SKM-1 treated with dmso at 0.1 percent for 144 hours (cell line): Measurements from ENCODE around the gene SUMO4.
A peak's percentile ranks its signal among the peaks of the same experiment; 100 is the strongest.
"Not testable (repeated sequence)": the region's sequence is repeated elsewhere in the genome, so short reads cannot be mapped to it uniquely, and the experiment has no call there.

ENCODE experiments used
- DNase-seq: peaks from one replicate; lab custom pipeline; 2025; ENCODE audit not compliant: unreplicated experiment; lab: John Stamatoyannopoulos, UW

The SUMO4 gene

GRCh38 chr6:149431905-149432775 lies 32.1 kb downstream of the SUMO4 start:
- DNase-seq: peak; percentile 69

DNA sequence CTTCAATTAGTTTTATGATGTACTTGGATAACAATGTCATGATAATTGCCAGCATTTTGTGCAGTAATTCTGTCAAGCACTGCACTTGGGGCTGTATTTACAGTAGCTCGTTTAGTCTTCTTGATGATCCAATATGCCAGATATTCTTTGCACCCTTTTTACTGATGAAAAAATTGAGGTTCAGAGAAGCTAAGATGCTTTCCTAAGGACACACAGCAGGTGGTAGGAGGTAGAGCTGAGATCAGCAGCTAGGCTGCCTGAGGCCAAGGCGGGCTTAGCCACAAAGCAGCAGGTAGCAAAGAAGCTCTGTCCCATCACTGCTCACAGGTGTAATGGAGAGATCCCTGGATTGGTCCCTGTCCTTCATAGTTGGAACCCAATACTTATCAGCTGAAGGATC lies 33.3 kb downstream of the SUMO4 start:
- DNase-seq: no peak

DNA sequence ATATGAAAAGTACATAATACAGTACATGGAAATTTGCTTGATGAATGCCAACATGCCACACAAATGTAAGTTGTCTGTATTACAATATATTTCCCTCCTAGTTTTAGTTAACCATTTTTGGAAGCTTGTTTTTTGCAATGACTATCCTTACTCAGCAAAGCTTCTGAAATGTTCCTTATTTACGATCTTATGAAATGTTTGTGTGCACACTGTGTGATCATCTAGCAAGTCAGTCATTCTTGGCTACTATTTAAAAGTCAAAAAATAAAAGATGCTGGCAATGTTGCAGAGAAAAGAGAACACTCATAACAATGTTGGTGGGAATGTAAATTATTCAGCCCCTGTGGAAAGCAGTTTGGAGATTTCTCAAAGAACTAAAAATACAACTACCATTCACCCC lies 33.8 kb downstream of the SUMO4 start:
- DNase-seq: no peak

GRCh38 chr6:149435919-149436586 lies 36.0 kb downstream of the SUMO4 start:
- DNase-seq: no peak

DNA sequence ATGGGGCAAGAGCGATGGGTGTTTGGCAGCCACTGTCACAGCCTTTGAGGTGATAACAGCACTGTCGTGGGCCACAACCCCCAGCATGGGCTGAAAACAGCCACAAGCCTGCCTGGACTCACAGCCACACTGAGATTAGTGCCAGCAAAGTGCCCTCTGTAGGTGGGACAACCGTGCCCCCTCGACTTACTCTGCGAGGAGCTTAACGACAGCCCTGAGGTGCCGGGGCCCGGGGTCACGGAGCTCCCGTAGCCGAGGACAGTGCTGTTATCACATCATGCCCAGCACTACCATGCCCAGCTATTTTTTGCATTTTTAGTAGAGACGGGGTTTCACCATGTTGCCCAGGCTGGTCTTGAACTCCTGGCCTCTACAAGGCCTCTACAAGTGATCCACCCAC lies 36.6 kb downstream of the SUMO4 start:
- DNase-seq: no peak

DNA sequence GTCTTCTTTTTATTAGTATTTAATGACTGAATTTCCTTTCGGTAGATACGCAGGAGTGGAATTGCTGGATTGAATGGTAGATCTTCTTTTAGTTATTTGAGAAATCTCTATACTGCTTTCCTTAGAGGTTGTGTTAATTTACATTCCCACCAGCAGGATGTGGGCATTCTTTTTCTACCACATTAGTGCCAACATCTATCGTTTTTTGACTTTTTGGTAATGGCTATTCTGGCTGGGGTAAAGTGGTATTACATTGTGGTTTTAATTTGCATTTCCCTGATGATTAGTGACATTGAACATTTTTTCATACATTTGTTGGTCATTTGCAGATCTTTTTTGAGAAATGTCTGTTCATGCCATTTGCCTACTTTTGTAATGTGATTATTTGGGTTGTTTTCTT lies 37.1 kb downstream of the SUMO4 start:
- DNase-seq: no peak

- DNase-seq: no peak
These were observed 38.8 kb downstream of the SUMO4 start for GRCh38 chr6:149438855-149439254.

GRCh38 chr6:149439626-149440025 lies 39.6 kb downstream of the SUMO4 start:
- DNase-seq: no peak

- no peak for DNase-seq
These were observed 40.9 kb downstream of the SUMO4 start for GRCh38 chr6:149440735-149441671.

DNA sequence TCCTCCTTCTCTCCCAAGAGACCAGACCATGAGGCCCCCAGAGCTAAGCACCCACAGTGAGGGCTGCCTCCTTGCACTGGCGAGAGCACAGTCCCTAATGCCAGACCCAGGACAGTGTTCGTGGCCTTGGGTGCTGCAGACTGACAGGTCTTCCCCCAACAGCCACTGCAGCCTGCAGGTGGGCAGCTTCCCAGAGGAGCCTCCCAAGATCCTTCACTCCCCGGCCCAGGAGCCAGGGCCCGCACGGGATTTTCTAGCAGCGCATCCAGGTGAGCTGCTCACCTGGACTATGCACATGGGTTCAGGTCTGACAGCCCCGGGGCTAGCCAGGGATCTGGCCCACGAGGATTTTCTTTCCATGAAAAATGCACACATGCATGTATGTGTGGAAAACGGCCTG lies 41.7 kb downstream of the SUMO4 start:
- DNase-seq: no peak

GRCh38 chr6:149443411-149444181 lies 43.5 kb downstream of the SUMO4 start:
- DNase-seq: no peak

DNA sequence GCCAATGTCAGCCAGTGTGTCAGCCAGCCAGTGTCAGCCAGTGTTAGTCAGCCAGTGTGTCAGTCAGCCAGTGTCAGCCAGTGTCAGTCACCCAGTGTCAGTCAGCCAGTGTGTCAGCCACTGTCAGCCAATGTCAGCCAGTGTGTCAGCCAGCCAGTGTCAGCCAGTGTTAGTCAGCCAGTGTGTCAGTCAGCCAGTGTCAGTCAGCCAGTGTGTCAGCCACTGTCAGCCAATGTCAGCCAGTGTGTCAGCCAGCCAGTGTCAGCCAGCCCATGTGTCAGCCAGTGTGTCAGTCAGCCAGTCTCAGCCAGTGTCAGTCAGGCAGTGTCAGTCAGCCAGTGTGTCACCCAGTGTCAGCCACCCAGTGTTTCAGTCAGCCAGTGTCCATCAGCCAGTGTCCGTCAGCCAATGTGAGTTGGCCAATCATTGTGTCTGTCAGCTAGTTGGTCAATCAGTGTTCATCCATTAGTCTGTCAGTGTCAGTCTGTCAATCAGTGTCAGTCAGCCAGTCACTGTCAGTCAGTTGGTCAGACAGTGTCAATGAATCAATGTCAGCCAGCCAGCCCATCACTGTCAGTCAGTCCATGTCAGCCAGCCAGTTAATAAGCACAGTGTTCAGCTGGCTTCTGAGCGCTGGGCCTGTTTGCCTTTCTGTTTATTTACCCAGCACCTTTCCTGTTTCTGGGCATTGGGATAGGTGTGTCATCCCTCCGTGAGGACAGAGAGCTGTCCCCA lies 44.5 kb downstream of the SUMO4 start:
- DNase-seq: not testable (repeated sequence)

- no peak for DNase-seq
These were observed 45.0 kb downstream of the SUMO4 start for GRCh38 chr6:149445095-149445466.

GRCh38 chr6:149445573-149445972 lies 45.5 kb downstream of the SUMO4 start:
- DNase-seq: no peak

GRCh38 chr6:149446791-149447376 lies 46.8 kb downstream of the SUMO4 start:
- no peak for DNase-seq

DNA sequence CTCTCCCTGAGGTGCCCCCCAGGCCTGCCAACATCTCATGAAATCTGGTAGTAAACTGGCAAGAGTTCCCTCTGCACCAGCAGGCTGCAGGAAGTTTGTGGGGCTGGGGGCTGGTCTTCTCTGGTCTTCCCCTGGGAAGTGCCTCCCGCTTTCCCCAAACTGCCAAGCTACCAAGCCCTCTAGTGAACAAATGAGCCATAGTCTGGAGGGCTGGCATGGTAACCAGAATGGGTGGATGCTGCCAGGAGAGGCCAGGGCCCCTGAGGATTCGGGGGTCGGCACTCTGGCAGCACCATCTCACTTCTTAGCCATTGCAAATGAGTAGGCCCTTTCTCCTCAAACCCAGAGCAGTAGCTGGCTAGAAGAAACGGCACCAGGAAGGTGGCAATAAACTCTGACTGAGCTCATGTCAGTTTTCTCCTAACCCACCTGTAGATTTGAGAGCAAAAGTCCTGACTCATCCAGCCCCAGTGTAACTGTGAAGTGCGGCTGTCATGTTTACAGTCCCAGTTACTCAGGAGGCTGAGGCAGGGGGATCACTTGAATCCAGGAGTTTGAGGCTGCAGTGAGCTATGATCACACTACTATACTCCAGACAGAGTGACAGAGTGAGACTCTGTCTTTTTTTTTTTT lies 48.9 kb downstream of the SUMO4 start:
- DNase-seq: no peak

DNA sequence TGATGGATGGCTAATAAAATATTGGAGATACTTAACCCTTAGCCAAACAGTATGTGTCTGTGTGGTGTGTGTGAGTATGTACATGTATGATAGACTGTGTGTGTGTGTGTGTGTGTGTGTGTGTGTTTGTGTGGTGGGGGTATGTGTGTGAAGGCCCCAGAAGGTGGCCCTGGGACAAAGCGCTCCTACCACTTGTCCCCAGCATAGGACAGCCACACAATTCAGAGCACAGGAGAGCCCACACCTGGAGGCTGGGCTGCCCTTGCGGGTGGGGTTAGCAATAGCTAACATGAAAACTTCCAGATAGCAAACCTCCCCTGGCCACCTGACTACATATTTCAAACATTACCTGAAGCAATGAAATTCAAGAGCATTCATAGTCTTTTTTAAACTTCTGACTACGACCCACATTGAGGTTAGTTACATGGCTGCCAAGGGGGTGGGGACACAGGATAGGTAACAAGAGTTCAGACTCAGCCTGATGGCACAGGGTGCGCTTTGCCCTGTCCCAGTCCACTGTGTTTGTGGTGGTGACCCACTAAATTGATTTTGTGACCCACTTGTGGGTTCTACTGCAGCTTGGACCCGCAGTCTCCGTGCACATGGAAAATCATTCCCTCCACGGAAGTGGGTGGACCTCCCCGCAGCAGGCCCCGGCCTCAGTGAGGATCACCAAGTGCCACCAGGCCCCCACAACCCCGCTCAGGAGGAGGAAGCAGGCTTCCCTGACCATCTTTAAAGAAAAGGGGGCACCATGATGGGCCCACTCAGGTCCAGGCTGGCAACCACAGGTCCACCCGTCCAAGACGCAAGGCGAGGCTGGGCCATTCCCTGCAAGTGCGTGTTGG lies 50.0 kb downstream of the SUMO4 start:
- no peak for DNase-seq
